HFF-Myc (cell line): ENCODE measurements around the gene UBE2S.
A peak's percentile ranks its signal among the peaks of the same experiment; 100 is the strongest.

Source experiments
- DNase-seq: peaks from one replicate; pipeline ENCODE4 v3.0.0-alpha.2; 2011; ENCODE audit warnings: low read depth; ENCODE audit errors: extremely low read depth
- H3K4me3 ChIP-seq: replicated peaks from 2 replicates; pipeline ENCODE4 v1.5.1; 2011; ENCODE audit warnings: low read depth, mild to moderate bottlenecking, control low read depth, low read length
- TF ChIP-seq, protein P1 (sequence below): IDR thresholded peaks from 2 replicates; pipeline ENCODE4 v1.5.1; 2012; ENCODE audit warnings: mild to moderate bottlenecking, low read depth, low read length, control low read depth; ENCODE audit errors: missing control alignments

Gene UBE2S

DNA sequence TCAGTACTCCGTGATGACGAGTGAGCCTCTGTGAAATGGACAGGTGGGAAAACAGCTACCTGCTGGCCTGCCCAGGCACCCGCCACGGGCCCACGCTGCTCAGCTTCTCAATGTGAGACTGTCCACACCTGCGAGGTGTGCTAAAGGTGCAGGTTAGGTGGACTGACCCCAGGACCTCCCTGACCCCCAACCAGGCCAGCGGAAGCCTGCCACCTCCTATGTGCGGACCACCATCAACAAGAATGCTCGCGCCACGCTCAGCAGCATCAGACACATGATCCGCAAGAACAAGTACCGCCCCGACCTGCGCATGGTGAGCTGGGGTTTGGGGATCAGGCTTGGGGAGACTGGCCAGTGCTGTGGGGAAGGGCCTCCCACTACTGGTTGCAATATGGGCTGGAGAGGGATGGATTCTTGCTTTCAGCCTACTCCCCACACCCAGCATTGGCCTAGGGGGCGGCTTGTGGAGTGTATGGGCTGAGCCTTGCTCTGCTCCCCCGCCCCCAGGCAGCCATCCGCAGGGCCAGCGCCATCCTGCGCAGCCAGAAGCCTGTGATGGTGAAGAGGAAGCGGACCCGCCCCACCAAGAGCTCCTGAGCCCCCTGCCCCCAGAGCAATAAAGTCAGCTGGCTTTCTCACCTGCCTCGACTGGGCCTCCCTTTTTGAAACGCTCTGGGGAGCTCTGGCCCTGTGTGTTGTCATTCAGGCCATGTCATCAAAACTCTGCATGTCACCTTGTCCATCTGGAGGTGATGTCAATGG is 19.7 kb downstream of the UBE2S start:
- peak overlapping the region; percentile 96 for H3K4me3 ChIP-seq
- TF ChIP-seq, protein P1, sequence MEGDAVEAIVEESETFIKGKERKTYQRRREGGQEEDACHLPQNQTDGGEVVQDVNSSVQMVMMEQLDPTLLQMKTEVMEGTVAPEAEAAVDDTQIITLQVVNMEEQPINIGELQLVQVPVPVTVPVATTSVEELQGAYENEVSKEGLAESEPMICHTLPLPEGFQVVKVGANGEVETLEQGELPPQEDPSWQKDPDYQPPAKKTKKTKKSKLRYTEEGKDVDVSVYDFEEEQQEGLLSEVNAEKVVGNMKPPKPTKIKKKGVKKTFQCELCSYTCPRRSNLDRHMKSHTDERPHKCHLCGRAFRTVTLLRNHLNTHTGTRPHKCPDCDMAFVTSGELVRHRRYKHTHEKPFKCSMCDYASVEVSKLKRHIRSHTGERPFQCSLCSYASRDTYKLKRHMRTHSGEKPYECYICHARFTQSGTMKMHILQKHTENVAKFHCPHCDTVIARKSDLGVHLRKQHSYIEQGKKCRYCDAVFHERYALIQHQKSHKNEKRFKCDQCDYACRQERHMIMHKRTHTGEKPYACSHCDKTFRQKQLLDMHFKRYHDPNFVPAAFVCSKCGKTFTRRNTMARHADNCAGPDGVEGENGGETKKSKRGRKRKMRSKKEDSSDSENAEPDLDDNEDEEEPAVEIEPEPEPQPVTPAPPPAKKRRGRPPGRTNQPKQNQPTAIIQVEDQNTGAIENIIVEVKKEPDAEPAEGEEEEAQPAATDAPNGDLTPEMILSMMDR: no peak
- DNase-seq: no peak

DNA sequence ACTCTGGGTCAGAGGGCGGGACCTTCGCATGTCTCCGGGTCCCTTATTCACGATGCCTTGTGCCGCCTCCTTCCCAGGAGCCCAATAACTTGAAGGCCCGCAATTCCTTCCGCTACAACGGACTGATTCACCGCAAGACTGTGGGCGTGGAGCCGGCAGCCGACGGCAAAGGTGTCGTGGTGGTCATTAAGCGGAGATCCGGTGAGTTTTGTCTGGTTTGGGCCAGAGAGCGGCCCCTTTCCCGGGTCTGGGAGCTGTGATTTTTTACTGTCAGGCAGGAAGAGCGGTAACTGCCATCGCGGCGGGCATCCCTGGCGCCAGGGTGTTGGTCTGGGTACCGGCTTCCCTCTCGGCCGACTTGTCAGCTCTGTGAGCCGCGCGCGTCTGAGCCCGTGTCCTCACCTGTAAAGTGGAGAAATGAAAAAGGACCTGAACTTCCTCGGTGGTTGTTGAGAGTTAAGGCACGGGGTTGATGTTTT is 21.1 kb downstream of the UBE2S start:
- DNase-seq: no peak
- peak overlapping the region; percentile 96 for H3K4me3 ChIP-seq
- TF ChIP-seq, protein P1: no peak

DNA sequence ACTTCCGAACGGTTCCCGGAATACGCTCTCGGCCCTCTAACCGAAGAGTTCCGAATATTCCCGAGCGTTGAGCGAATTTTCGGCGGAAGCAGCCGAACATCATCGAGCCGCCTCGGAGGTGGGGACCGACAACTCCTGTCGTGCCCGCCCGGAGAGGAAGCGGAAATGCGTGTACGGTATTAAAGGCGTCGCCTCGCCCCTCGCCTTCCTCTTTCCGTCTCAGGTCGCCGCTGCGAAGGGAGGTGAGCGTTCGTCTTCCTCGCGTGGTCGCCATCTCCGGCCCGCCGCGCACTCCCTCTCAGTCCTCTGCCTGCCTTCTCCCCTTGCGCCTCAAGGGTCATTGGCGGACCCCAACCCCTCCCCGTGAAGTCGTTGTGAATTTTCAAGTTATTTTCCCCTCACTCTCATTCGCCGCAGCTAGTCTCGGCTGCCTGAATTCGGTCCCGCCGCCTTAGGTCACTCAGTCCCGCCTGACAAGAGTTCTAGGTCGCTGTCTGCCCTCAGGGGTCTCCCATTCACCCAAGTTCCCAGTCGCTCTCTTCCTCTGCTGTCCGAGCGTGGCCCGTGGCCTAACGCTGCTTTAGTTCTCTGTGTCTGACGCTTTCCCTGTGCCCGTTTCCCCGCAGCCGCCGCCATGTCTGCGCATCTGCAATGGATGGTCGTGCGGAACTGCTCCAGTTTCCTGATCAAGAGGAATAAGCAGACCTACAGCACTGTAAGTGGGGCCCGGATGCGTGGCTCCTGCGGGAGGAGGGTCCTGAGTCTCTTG is 21.7 kb downstream of the UBE2S start, which contains the start of gene RPL28:
RPL28 (plus strand) TSS at position 209 of the 769 bp plus-strand sequence; CDS start at position 635, 426 bp downstream.
- TF ChIP-seq, protein P1: no peak
- peak; percentile 93 for DNase-seq
- H3K4me3 ChIP-seq: peak within 1 kb of the TSS; percentile 96

DNA sequence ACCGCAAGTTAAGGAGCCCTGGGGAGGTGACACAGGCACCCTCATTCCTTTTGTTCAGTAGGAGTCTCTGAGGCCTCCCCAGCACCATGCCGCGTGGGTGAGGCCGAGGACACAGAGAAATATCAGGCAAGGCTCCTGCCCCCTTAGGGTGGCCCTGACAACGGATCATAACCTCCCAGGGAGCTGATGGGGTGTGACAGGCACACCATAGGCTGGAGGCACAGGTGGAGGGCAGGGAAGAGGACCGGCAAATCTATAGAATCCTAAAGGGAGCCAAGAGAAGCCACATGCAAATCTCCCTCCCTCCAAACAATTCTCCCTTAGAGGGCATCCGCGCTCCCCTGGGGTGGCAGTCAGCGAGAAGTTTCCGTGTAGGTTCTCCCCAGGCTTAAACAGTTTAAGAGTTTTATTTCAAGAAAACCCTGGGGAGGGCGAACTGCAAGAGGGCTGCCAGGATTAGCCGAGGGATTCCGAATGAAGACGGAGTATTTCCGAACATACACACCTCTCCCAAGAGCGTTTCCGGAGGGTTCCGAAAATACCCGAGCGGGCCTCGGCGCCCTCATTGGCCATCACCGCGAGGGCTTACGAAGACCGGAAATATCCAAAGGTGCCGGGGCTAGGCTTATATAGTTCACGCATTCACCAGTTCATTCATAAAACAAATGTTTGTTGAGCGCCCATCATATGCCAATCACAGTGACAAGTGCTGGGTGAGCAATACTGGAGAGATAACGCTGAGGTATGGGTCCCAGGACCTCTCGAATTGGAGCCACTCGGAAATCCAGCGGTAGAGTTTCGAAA is 22.5 kb downstream of the UBE2S start:
- DNase-seq: peak; percentile 90
- peak overlapping the region; percentile 96 for H3K4me3 ChIP-seq
- TF ChIP-seq, protein P1: no peak

DNA sequence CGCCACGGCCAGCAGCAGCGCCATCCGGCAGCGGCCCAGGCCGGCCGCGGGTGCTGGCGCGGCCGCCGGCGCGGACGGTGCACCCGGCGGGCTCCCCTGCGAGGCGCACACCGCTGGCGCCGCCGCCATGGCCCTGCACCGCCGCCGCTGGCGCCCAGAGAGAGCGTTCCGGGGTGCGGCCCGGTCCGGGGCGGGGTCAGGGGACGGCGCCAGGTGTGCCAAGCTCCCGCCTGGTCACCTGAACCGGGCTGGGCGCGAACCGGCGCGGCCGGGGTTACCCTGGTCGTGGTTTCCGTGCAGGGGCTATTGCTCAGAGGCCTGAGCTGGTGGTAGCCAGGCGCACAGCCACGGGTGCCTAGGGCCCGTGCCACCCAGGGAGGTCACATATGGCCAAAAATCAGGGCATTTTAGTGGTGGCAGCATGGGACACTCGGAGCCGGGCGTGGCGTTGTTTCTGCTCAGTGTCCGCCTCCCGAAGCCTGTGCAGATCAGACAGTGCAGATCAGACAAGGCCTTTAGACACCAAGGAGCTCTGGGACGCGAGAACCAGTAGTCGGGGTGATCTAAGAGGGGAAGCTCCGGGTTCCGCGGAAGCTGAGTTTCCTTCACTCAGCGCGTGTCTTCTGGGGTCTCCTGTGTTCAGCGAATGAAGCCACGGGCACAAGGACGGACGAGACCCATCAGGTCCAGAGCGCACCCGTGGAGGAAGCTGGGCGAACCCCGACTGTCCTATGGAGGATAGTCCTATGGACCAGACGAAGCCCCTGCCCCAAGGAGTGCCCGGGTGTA is 23.3 kb downstream of the UBE2S start, which contains the start of gene TMEM238:
TMEM238 (minus strand) TSS at position 162 of the 789 bp plus-strand sequence; CDS start at position 129, 33 bp downstream.
- H3K4me3 ChIP-seq: peak within 1 kb of the TSS; percentile 96
- DNase-seq: no peak
- TF ChIP-seq, protein P1: no peak
